NB4 (cell line): ENCODE measurements around the gene SCAMP3.
"Not testable (repeated sequence)": the region's sequence is repeated elsewhere in the genome, so short reads cannot be mapped to it uniquely, and the experiment has no call there.

Experiments used
- DNase-seq: peaks from one replicate; pipeline ENCODE4 v3.0.0; 2010; ENCODE audit warnings: low read depth
- H3K4me3 ChIP-seq: one replicate; pipeline ENCODE4 v1.5.1; 2011; ENCODE audit warnings: mild to moderate bottlenecking, low read depth, low read length, moderate library complexity
- MAX ChIP-seq: IDR thresholded peaks from 2 replicates; pipeline ENCODE4 v1.6.1; 2011; ENCODE audit warnings: low read depth, low read length
- MYC ChIP-seq: IDR thresholded peaks from 2 replicates; pipeline ENCODE4 v1.6.1; 2011; ENCODE audit warnings: low read depth, low read length
- POLR2A ChIP-seq: IDR thresholded peaks from 2 replicates; pipeline ENCODE4 v1.6.1; 2011; ENCODE audit warnings: mild to moderate bottlenecking; ENCODE audit not compliant: insufficient read length; ENCODE audit errors: extremely low read depth
- TF ChIP-seq, protein P1 (sequence below): IDR thresholded peaks from one replicate; pipeline ENCODE4 v1.5.1; 2012; ENCODE audit warnings: low read depth, low read length

Gene SCAMP3

DNA sequence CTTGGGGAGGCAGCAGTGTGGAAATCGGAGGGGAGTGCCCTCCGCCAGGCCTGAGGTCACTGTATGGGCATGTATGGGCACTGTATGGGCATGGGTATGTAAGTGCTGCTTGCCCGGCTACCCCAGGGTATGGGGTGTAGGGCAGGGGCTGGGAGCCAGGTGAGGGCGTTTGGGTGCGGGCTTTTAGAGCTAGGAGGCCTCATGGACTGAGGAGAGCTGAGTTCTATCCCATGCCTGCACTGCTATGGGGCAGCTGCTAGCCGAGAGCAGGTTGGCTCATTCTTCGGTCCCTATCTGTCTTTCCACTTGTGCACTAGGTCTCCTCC is 33.7 kb upstream of the SCAMP3 start:
- TF ChIP-seq MAX, result no peak
- no peak for TF ChIP-seq POLR2A
- no peak for TF ChIP-seq MYC
- TF ChIP-seq, protein P1, sequence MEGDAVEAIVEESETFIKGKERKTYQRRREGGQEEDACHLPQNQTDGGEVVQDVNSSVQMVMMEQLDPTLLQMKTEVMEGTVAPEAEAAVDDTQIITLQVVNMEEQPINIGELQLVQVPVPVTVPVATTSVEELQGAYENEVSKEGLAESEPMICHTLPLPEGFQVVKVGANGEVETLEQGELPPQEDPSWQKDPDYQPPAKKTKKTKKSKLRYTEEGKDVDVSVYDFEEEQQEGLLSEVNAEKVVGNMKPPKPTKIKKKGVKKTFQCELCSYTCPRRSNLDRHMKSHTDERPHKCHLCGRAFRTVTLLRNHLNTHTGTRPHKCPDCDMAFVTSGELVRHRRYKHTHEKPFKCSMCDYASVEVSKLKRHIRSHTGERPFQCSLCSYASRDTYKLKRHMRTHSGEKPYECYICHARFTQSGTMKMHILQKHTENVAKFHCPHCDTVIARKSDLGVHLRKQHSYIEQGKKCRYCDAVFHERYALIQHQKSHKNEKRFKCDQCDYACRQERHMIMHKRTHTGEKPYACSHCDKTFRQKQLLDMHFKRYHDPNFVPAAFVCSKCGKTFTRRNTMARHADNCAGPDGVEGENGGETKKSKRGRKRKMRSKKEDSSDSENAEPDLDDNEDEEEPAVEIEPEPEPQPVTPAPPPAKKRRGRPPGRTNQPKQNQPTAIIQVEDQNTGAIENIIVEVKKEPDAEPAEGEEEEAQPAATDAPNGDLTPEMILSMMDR, result no peak
- no peak for DNase-seq
- H3K4me3 ChIP-seq, result no peak overlapping the region

GRCh38 chr1:155295183-155295941 is 33.2 kb upstream of the SCAMP3 start:
- TF ChIP-seq, protein P1, result no peak
- TF ChIP-seq POLR2A (no peak), MAX (no peak), MYC (no peak)
- no peak overlapping the region for H3K4me3 ChIP-seq

DNA sequence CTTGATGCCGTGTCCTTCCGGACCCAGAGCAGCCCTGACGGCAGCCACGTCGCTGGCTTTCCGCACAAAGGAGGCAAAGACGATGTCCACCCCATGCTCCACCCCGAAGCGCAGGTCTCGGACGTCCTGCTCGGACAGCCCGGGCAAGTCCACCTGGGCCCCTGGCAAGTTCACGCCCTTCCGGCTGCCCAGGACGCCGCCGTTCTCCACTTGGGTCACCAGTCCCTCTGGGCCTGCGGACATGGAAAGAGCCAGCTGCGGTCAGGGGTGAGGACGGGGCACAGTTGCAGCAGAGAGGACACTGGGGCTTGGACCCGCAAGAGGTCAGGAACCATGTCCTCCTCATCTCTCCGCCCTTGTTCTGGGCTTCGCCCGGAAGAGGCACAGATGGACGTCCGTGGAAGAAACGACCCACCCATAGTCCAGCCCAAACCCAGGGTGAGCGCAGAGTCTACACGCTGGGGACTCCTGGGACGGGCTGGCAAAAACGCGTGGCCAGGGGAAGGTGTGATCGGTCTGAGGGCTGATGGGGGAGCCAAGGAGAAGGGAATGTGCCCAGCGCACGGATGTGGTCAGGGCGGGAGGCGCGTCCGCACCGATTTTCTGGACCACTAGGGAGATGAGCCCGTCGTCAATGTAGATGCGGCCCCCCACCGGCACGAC is 32.5 kb upstream of the SCAMP3 start:
- no peak for DNase-seq
- H3K4me3 ChIP-seq, result no peak overlapping the region
- TF ChIP-seq MYC (no peak), MAX (no peak), POLR2A (no peak)
- TF ChIP-seq, protein P1, result no peak

More at GRCh38 chr1:155295183-155295941, 33.2 kb upstream of the SCAMP3 start:
- no peak for DNase-seq

- TF ChIP-seq, protein P1, result no peak
- TF ChIP-seq MYC (no peak), MAX (no peak), POLR2A (no peak)
- no peak for DNase-seq
- H3K4me3 ChIP-seq, result no peak overlapping the region
Measured at GRCh38 chr1:155293086-155293749, 31.1 kb upstream of the SCAMP3 start.

GRCh38 chr1:155291006-155291405 is 28.8 kb upstream of the SCAMP3 start:
- not testable (repeated sequence) for H3K4me3 ChIP-seq, DNase-seq

GRCh38 chr1:155287987-155288543 is 25.9 kb upstream of the SCAMP3 start:
- no peak for DNase-seq
- H3K4me3 ChIP-seq, result no peak overlapping the region

More at GRCh38 chr1:155287987-155288543, 25.9 kb upstream of the SCAMP3 start:
- TF ChIP-seq, protein P1, result no peak
- no peak for TF ChIP-seq POLR2A
- TF ChIP-seq MYC, result no peak
- TF ChIP-seq MAX, result no peak
